Type B pancreatic cell (in vitro differentiated cells): ENCODE results near the gene GGTLC1. TPM values are rescaled to one million over a fixed set of nuclear protein-coding genes. Genes with fewer than 3 reads are reported as not detected.
"Not testable (repeated sequence)": the region's sequence is repeated elsewhere in the genome, so short reads cannot be mapped to it uniquely, and the experiment has no call there.

ENCODE experiments used
- DNase-seq: peaks from one replicate; pipeline ENCODE4 v3.0.0; 2021; ENCODE audit warnings: mixed read lengths; ENCODE audit not compliant: unreplicated experiment; ENCODE audit errors: extremely low spot score
- H3K27ac Mint-ChIP-seq: 2 replicates; pipeline ENCODE4 v1.8.0; 2021; ENCODE audit warnings: mild to moderate bottlenecking, mixed read lengths
- H3K27me3 Mint-ChIP-seq: 2 replicates; pipeline ENCODE4 v1.8.0; 2021; ENCODE audit warnings: mixed read lengths
- H3K36me3 Mint-ChIP-seq: 2 replicates; pipeline ENCODE4 v1.8.0; 2021; ENCODE audit warnings: mixed read lengths
- H3K4me1 Mint-ChIP-seq: one replicate; pipeline ENCODE4 v1.8.0; 2021; ENCODE audit warnings: mixed read lengths; ENCODE audit not compliant: unreplicated experiment
- H3K4me3 Mint-ChIP-seq: 2 replicates; pipeline ENCODE4 v1.8.0; 2021; ENCODE audit warnings: mild to moderate bottlenecking, mixed read lengths
- H3K9me3 Mint-ChIP-seq: 2 replicates; pipeline ENCODE4 v1.8.0; 2021; ENCODE audit warnings: mixed read lengths
- CTCF ChIP-seq: fragments of 200-600 bp; sonication (generic); conservative IDR thresholded peaks from 2 replicates; pipeline ENCODE4 v1.5.0; 2021; ENCODE audit warnings: antibody characterized with exemption, mild to moderate bottlenecking
- total RNA-seq: library from RNA; stranded (reverse); gene quantifications from 2 replicates; pipeline ENCODE4 v1.2.1, GENCODE V29; 2021; ENCODE audit warnings: low replicate concordance

GGTLC1 gene
- total RNA-seq, 1 donor from 2014 or later = not detected

- not testable (repeated sequence) for H3K4me3 Mint-ChIP-seq, H3K27ac Mint-ChIP-seq, H3K4me1 Mint-ChIP-seq, H3K36me3 Mint-ChIP-seq, H3K9me3 Mint-ChIP-seq, DNase-seq, H3K27me3 Mint-ChIP-seq
Measured at GRCh38 chr20:23986716-23987115, 1.9 kb downstream of the GGTLC1 start.

- H3K9me3 Mint-ChIP-seq, H3K27ac Mint-ChIP-seq, H3K27me3 Mint-ChIP-seq, H3K4me1 Mint-ChIP-seq, H3K4me3 Mint-ChIP-seq, H3K36me3 Mint-ChIP-seq: not testable (repeated sequence)
- DNase-seq = peak; percentile 49
Measured at GRCh38 chr20:23986310-23986709, 2.3 kb downstream of the GGTLC1 start.

GRCh38 chr20:23985790-23986225 is 2.8 kb downstream of the GGTLC1 start:
- DNase-seq = peak; percentile 16
- H3K9me3 Mint-ChIP-seq, H3K4me1 Mint-ChIP-seq: not testable (repeated sequence)

GRCh38 chr20:23985066-23985789 is 3.4 kb downstream of the GGTLC1 start:
- H3K36me3 Mint-ChIP-seq, H3K27me3 Mint-ChIP-seq, H3K27ac Mint-ChIP-seq, H3K4me1 Mint-ChIP-seq, H3K9me3 Mint-ChIP-seq, H3K4me3 Mint-ChIP-seq: not testable (repeated sequence)
- DNase-seq = peak; percentile 39

More at GRCh38 chr20:23985790-23986225, 2.8 kb downstream of the GGTLC1 start:
- H3K4me3 Mint-ChIP-seq, H3K27me3 Mint-ChIP-seq, H3K27ac Mint-ChIP-seq, H3K36me3 Mint-ChIP-seq: not testable (repeated sequence)

GRCh38 chr20:23984476-23985023 is 4.0 kb downstream of the GGTLC1 start:
- DNase-seq = peak; percentile 48
- not testable (repeated sequence) for H3K4me1 Mint-ChIP-seq, H3K36me3 Mint-ChIP-seq, H3K27me3 Mint-ChIP-seq, H3K9me3 Mint-ChIP-seq, H3K27ac Mint-ChIP-seq, H3K4me3 Mint-ChIP-seq
- peak; percentile 57 for TF ChIP-seq CTCF

- H3K27ac Mint-ChIP-seq = peak overlapping the region; percentile 48
Measured at GRCh38 chr20:23982112-23983018, 6.2 kb downstream of the GGTLC1 start.

GRCh38 chr20:23981526-23981925 is 7.1 kb downstream of the GGTLC1 start:
- DNase-seq = peak; percentile 53
- not testable (repeated sequence) for H3K27ac Mint-ChIP-seq, H3K36me3 Mint-ChIP-seq, H3K9me3 Mint-ChIP-seq, H3K4me1 Mint-ChIP-seq, H3K4me3 Mint-ChIP-seq, H3K27me3 Mint-ChIP-seq

More at GRCh38 chr20:23982112-23983018, 6.2 kb downstream of the GGTLC1 start:
- H3K4me1 Mint-ChIP-seq, H3K9me3 Mint-ChIP-seq, H3K36me3 Mint-ChIP-seq, H3K27me3 Mint-ChIP-seq, H3K4me3 Mint-ChIP-seq: not testable (repeated sequence)
- peak; percentile 40 for DNase-seq

GRCh38 chr20:23981014-23981413 is 7.6 kb downstream of the GGTLC1 start:
- not testable (repeated sequence) for H3K36me3 Mint-ChIP-seq, H3K4me1 Mint-ChIP-seq, H3K9me3 Mint-ChIP-seq, H3K4me3 Mint-ChIP-seq, H3K27me3 Mint-ChIP-seq, H3K27ac Mint-ChIP-seq
- peak; percentile 60 for DNase-seq

- not testable (repeated sequence) for H3K4me1 Mint-ChIP-seq, H3K9me3 Mint-ChIP-seq, H3K36me3 Mint-ChIP-seq, H3K4me3 Mint-ChIP-seq, H3K27me3 Mint-ChIP-seq
- peak; percentile 59 for DNase-seq
- H3K27ac Mint-ChIP-seq = peak overlapping the region; percentile 30
Measured at GRCh38 chr20:23979899-23980811, 8.4 kb downstream of the GGTLC1 start.

- H3K4me3 Mint-ChIP-seq, H3K36me3 Mint-ChIP-seq, H3K27me3 Mint-ChIP-seq, H3K9me3 Mint-ChIP-seq, H3K4me1 Mint-ChIP-seq, H3K27ac Mint-ChIP-seq: not testable (repeated sequence)
- peak; percentile 42 for DNase-seq
Measured at GRCh38 chr20:23979380-23979779, 9.2 kb downstream of the GGTLC1 start.
